Measurements from ENCODE around the gene IGF2BP2. TPM values are rescaled to one million over a fixed set of nuclear protein-coding genes. Genes with fewer than 3 reads are reported as not detected.
A peak's percentile ranks its signal among the peaks of the same experiment; 100 is the strongest.

IGF2BP2 gene
- total and polyA plus RNA-seq, 9 of the 15 experiments (the other 6 are each of a cell fraction or from before 2014, with no cell fraction given) = 3.2 to 59.6 (median 30.5) TPM

GRCh38 chr3:185734725-185735096 is 90.1 kb downstream of the IGF2BP2 start:
- Histone ChIP-seq H3K27me3 (ENCODE audit: control insufficient read depth in 2 of 2, insufficient read depth in 2 of 2, low read length in 2 of 2) (no peaks in the 10 kb centered on the region), H3K4me1 (replicated peaks in 1 of 2; ENCODE audit: control insufficient read depth in 2 of 2, insufficient read depth in 2 of 2, low read length in 2 of 2) (peaks cover 8 to 33% of the 10 kb centered on the region in 2 experiments; a peak in 4 of 5 replicates), H3K4me3 (no peak overlapping the region), H2AFZ (ENCODE audit: low read depth, low read length) (no peak overlapping the region), H3K79me2 (ENCODE audit: control insufficient read depth, insufficient read depth, low read length) (peaks cover 78% of the 10 kb centered on the region), H3K9ac (ENCODE audit: insufficient read depth in 1 of 2, low read depth in 2 of 2, low read length in 2 of 2) (no peak overlapping the region), H3K36me3 (ENCODE audit: control insufficient read depth, insufficient read depth, low read length) (no peaks in the 10 kb centered on the region), H3K27ac (ENCODE audit: extremely low read depth, low read depth, low read length) (peak overlapping the region; percentile 39; the same call in 1 of the 3 replicates), H3K9me3 (replicated peaks; ENCODE audit: control insufficient read depth, insufficient read depth, low read depth, low read length) (no peaks in the 10 kb centered on the region), H3K9me1 (ENCODE audit: control insufficient read depth, insufficient read depth, low read length) (no peaks in the 10 kb centered on the region), H3K4me2 (ENCODE audit: insufficient read depth, low read length) (peak overlapping the region; percentile 19; the same call in 1 of the 2 replicates), H4K20me1 (replicated peaks; ENCODE audit: control insufficient read depth, insufficient read depth, low read length) (peaks cover 24% of the 10 kb centered on the region)
- WGBS (ENCODE audit: insufficient coverage, low coverage, missing lambda C conversion rate) = 3% methylated on average over 4 of the region's 4 CpGs
- intact Hi-C loops (cut with micrococcal nuclease) = loop anchor here (1.0 to 5.0 kb wide), 7 partner anchors 34 to 243 kb away; partner anchors contain the start of gene TRA2B
- ATAC-seq (peak; percentile 82), DNase-seq (ENCODE audit: extremely low read depth in 1 of 4, low spot score in 3 of 4) (peak; percentile 42 to 76 (median 52)), FAIRE-seq (peak; percentile 68)
- BruUV-seq (replicated peaks) = no TSS peak
- ChIA-PET POLR2A (interaction anchor here (0.6 to 5.8 kb wide), 17 partner anchors 12 to 536 kb away, joined by 3 to 48 read pairs (median 4); partner anchors contain the start of gene TRA2B), CTCF (ENCODE audit: low intra/inter-chr PET ratio) (interaction anchor here (0.6 kb wide), 2 partner anchors 135 to 1002 kb away, joined by 3 read pairs; no protein-coding TSS in a partner anchor)
- in situ Hi-C loops (cut with MboI) = no loop called here
- no peak for TF ChIP-seq SUPT5H (IDR thresholded peaks at IDR 0.05)
- no peak for TF ChIP-seq GABPB2 (CRISPR knock-in tag; conservative IDR thresholded peaks at IDR 0.05)
- no peak for TF ChIP-seq AFF4 (CRISPR knock-in tag; IDR thresholded peaks at IDR 0.05)
- TF ChIP-seq ADNP (tag; IDR thresholded peaks at IDR 0.05) = 0 out of 2 replicates have a peak, but pooled peaks have one; percentile 5
- no peak for TF ChIP-seq CHCHD3 (CRISPR knock-in tag; IDR thresholded peaks at IDR 0.05)
- TF ChIP-seq ZNF79 (CRISPR knock-in tag; IDR thresholded peaks at IDR 0.05; ENCODE audit: low read depth) = no peak
- peak; percentile 85 for TF ChIP-seq DPF2 (IDR thresholded peaks at IDR 0.05)
- TF ChIP-seq ZNF639 (CRISPR knock-in tag; conservative IDR thresholded peaks at IDR 0.05 in 1 of 2, IDR thresholded peaks at IDR 0.05 in 1 of 2) = no peak
- peak; percentile 67 for TF ChIP-seq EP300 (IDR thresholded peaks at IDR 0.05; ENCODE audit: low read length)
- TF ChIP-seq ZBTB49 (CRISPR knock-in tag; IDR thresholded peaks at IDR 0.05; ENCODE audit: borderline replicate concordance) = no peak
- TF ChIP-seq MXI1 (IDR thresholded peaks at IDR 0.05; ENCODE audit: low read depth, low read length) = no peak
- no peak for TF ChIP-seq CREBBP (IDR thresholded peaks at IDR 0.05; ENCODE audit: low read depth, low read length)
- no peak for TF ChIP-seq CTCF (IDR thresholded peaks at IDR 0.05 in 2 of 3, conservative IDR thresholded peaks at IDR 0.05 in 1 of 3; ENCODE audit: insufficient read depth in 2 of 3, low read depth in 1 of 3, low read length in 3 of 3)
